Endothelial cell of umbilical vein (primary cell): Measurements from ENCODE around the gene SLC35E4. TPM values are rescaled to one million over a fixed set of nuclear protein-coding genes. Genes with fewer than 3 reads are reported as not detected.

ENCODE experiments used
- BruUV-seq: library from RNA; stranded (reverse); fragments of 400-500 nt; replicated peaks from 2 replicates; lab custom pipeline; 2021; lab: Mats Ljungman, UMichigan
- CTCF ChIA-PET: fragments of 300-600, 350-600 bp; sonication (Branson Sonifier 250); formaldehyde crosslinking; loops from one replicate; lab custom pipeline; 2021; ENCODE audit warnings: antibody characterized with exemption, inconsistent platforms; lab: Charles Lee
- POLR2A ChIA-PET: fragments of 300-600, 350-600 bp; sonication (Branson Sonifier 250); formaldehyde crosslinking; loops from one replicate; lab custom pipeline; 2021; ENCODE audit warnings: antibody characterized with exemption, inconsistent platforms; lab: Charles Lee
- DNase-seq: peaks from one replicate; pipeline ENCODE4 v3.0.0-alpha.2; 2011; ENCODE audit warnings: low read depth, low spot score
- FAIRE-seq: peaks from 2 replicates; lab custom pipeline; 2011; peaks lifted over from hg19 to GRCh38; lab: Jason Lieb, UNC
- H2AFZ ChIP-seq: 2 replicates; pipeline ENCODE4 v1.6.0; 2012; ENCODE audit warnings: low read depth, low read length, control low read depth, inconsistent platforms
- H3K27ac ChIP-seq: 2 replicates; pipeline ENCODE4 v1.5.1; 2011; ENCODE audit warnings: low read depth, mild to moderate bottlenecking, control low read depth, low read length, moderate library complexity; ENCODE audit not compliant: insufficient read depth
- H3K27me3 ChIP-seq, 2 experiments: 2 replicates each; pipeline versions ENCODE4 v1.6.0 to v1.6.1; 2011; ENCODE audit warnings: low read length in 2 of 2, mixed read lengths in 1 of 2; ENCODE audit not compliant: control insufficient read depth in 2 of 2, insufficient read depth in 2 of 2
- H3K36me3 ChIP-seq, 2 experiments: 2 replicates in 1 of 2; 3 replicates in 1 of 2; pipeline ENCODE4 v1.5.1; 2011; ENCODE audit warnings: low read length in 2 of 2, mild to moderate bottlenecking in 1 of 2, moderate library complexity in 1 of 2; ENCODE audit not compliant: control insufficient read depth in 2 of 2, insufficient read depth in 2 of 2; ENCODE audit errors: extremely low read depth in 1 of 2
- H3K4me1 ChIP-seq: 3 replicates; pipeline ENCODE4 v1.5.1; 2011; ENCODE audit warnings: mild to moderate bottlenecking, low read length; ENCODE audit not compliant: control insufficient read depth, insufficient read depth; ENCODE audit errors: extremely low read depth
- H3K4me2 ChIP-seq: 2 replicates; pipeline ENCODE4 v1.6.1; 2011; ENCODE audit warnings: low read length, control low read depth, mixed read lengths; ENCODE audit not compliant: insufficient read depth
- H3K4me3 ChIP-seq, 3 experiments: fragments of 200-600 bp in 1 of 3; sonication (generic), shearing (Covaris generic) in 1 of 3; replicated peaks in 1 of 3; 2 replicates each; pipeline ENCODE4 v1.5.1; 2011 to 2016; ENCODE audit warnings: control low read depth in 3 of 3, low read length in 3 of 3, mild to moderate bottlenecking in 2 of 3, inconsistent platforms in 1 of 3, low read depth in 1 of 3, moderate library complexity in 1 of 3; ENCODE audit not compliant: insufficient read depth in 1 of 3
- H3K79me2 ChIP-seq: 2 replicates; pipeline ENCODE4 v1.6.0; 2012; ENCODE audit warnings: low read length, inconsistent platforms; ENCODE audit not compliant: control insufficient read depth, insufficient read depth
- H3K9ac ChIP-seq: replicated peaks from 2 replicates; pipeline ENCODE3; 2011; ENCODE audit warnings: low read length, control low read depth; ENCODE audit not compliant: insufficient read depth; ENCODE audit errors: extremely low read depth
- H3K9me1 ChIP-seq: replicated peaks from 3 replicates; pipeline ENCODE4 v1.6.0; 2011; ENCODE audit warnings: mild to moderate bottlenecking, low read length; ENCODE audit not compliant: control insufficient read depth, insufficient read depth; ENCODE audit errors: extremely low read depth
- H3K9me3 ChIP-seq: replicated peaks from 2 replicates; pipeline ENCODE4 v1.5.1; 2012; ENCODE audit warnings: low read length, inconsistent platforms; ENCODE audit not compliant: control insufficient read depth, insufficient read depth
- H4K20me1 ChIP-seq: replicated peaks from 2 replicates; pipeline ENCODE3; 2011; ENCODE audit warnings: mild to moderate bottlenecking, low read length; ENCODE audit not compliant: control insufficient read depth, insufficient read depth; ENCODE audit errors: extremely low read depth
- EZH2 ChIP-seq: IDR thresholded peaks from 2 replicates; pipeline ENCODE4 v1.6.1; 2012; ENCODE audit warnings: borderline replicate concordance, low read depth, mild to moderate bottlenecking, moderate library complexity, low read length, inconsistent platforms; ENCODE audit not compliant: severe bottlenecking
- FOS ChIP-seq: IDR thresholded peaks from 2 replicates; pipeline ENCODE4 v1.6.1; 2011; ENCODE audit warnings: mild to moderate bottlenecking, low read length, moderate library complexity, borderline replicate concordance; ENCODE audit not compliant: insufficient read depth
- JUN ChIP-seq: IDR thresholded peaks from 2 replicates; pipeline ENCODE4 v1.6.1; 2011; ENCODE audit warnings: borderline replicate concordance, low read depth; ENCODE audit not compliant: insufficient read length, insufficient read depth
- POLR2AphosphoS5 ChIP-seq: IDR thresholded peaks from 2 replicates; pipeline ENCODE4 v1.6.1; 2012; ENCODE audit warnings: low read depth, mild to moderate bottlenecking, control low read depth, low read length, moderate library complexity; ENCODE audit not compliant: insufficient read depth
- dilution Hi-C: fragments of 300-500 bp; cut with MboI; formaldehyde crosslinking; loops from one replicate; pipeline ENCODE4 v1.15.0; 2019; ENCODE audit warnings: low sequenced_read_pairs; ENCODE audit not compliant: extremely low pct_ligation_motif_present
- intact Hi-C: fragments of 100-400 bp; cut with micrococcal nuclease; formaldehyde crosslinking; loops from one replicate; pipeline ENCODE4 v1.10.0; 2022
- polyA plus RNA-seq, 4 experiments: library from polyadenylated mRNA; depleted of rRNA in 3 of 4; stranded (reverse) in 3 of 4; unstranded in 1 of 4; fragments of >200 nt; gene quantifications; 2 replicates each; pipeline versions ENCODE4 v1.2.1 to v1.2.3, GENCODE V29; 2011 to 2012; ENCODE audit warnings: missing spikeins in 1 of 4
- total RNA-seq: library from RNA; stranded (reverse); gene quantifications from 2 replicates; pipeline ENCODE4 v1.2.3, GENCODE V29; 2021
- TF ChIP-seq, protein P1 (sequence below): IDR thresholded peaks from 2 replicates; pipeline ENCODE4 v1.6.1; 2011; ENCODE audit not compliant: insufficient read depth, insufficient read length

Gene SLC35E4
- total and polyA plus RNA-seq, 2 donors (not counting 3 experiments of a cell fraction or from before 2014, with no cell fraction given), result 10.7 to 15.3 TPM

DNA sequence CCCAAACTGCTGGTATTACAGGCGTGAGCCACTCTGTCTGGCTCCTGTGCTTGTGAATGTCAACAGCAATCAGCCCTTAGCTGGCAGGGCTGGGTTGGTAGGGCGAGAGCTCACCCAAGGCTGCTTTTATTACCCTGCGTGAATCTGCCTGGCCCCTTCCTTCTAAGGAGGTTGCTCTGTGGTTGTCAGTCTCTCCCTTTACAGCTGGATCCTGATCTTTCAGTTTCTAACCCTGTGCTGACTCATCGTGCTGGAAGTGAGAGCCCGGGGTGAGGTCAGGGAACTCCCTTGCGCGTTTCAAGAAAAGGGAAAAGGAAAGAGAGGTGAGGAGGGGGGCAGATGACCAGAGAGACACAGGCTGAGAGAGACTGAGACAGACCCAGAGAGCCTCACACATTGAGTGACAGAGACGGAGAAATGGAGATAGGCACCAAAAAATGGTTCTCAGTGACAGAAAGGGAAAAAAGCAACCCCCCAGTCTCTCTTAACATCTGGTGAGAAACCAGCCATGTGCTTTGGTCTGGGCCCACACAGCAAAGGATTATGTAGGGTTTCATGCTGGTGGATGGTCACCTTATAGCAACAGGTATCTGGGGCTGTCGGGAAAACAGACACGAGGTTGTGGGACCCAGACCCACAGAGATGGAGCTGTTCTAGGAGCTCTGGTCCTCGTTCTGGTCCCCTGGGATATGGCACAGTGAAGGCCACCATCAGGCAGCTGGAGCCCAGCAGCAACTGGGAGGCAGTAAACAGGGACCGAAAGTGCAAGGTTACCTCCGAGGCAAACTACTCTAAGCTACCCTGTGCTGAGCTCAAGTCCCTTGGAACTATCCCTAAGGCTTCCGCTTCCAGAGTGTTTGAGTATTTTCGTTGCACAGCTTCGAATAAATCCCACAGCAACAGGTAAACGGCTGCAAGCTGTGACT, 26.1 kb upstream of the SLC35E4 start:
- Histone ChIP-seq H3K4me2 (peak overlapping the region; percentile 33), H3K79me2 (no peaks in the 10 kb centered on the region), H3K4me3 (peak overlapping the region in 1 of 3 experiments; percentile 5), H3K9ac (peak overlapping the region; percentile 12), H3K27me3 (no peaks in the 10 kb centered on the region), H2AFZ (peak overlapping the region; percentile 20), H3K4me1 (peaks cover 37% of the 10 kb centered on the region), H3K36me3 (peaks cover 0 to 20% of the 10 kb centered on the region in 2 experiments), H3K27ac (peak overlapping the region; percentile 56), H3K9me3 (no peaks in the 10 kb centered on the region), H3K9me1 (no peaks in the 10 kb centered on the region), H4K20me1 (no peaks in the 10 kb centered on the region)
- BruUV-seq, result no TSS peak
- dilution Hi-C loops (no loop called here), intact Hi-C loops (loop anchor here (5.0 to 10.0 kb wide), 2 partner anchors 185 to 217 kb away; partner anchors contain the start of gene MTFP1)
- CTCF ChIA-PET, result interaction anchor here (0.9 to 5.2 kb wide), 6 partner anchors 11 to 322 kb away, joined by 3 to 59 read pairs (median 3); partner anchors contain the start of gene SLC35E4
- DNase-seq, result peak; percentile 82
- TF ChIP-seq POLR2AphosphoS5 (peak; percentile 52), JUN (peak; percentile 60), EZH2 (no peak), FOS (peak; percentile 92)
- TF ChIP-seq, protein P1, sequence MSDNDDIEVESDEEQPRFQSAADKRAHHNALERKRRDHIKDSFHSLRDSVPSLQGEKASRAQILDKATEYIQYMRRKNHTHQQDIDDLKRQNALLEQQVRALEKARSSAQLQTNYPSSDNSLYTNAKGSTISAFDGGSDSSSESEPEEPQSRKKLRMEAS, result no peak
- POLR2A ChIA-PET, result interaction anchor here (0.6 to 0.7 kb wide), 2 partner anchors 52 to 146 kb away, joined by 3 to 4 read pairs; no protein-coding TSS in a partner anchor
- FAIRE-seq, result peak; percentile 98
